NCI-H187 (cell line): ENCODE results near the gene PCDHB15.

ENCODE experiments used
- DNase-seq, 2 experiments: peaks; one replicate each; lab custom pipeline; 2025; lab: John Stamatoyannopoulos, UW

PCDHB15 gene

GRCh38 chr5:141250576-141250975 is 5.4 kb downstream of the PCDHB15 start:
- no peak for DNase-seq

GRCh38 chr5:141258464-141258863 is 13.3 kb downstream of the PCDHB15 start:
- DNase-seq, result no peak

GRCh38 chr5:141258948-141259347 is 13.8 kb downstream of the PCDHB15 start:
- no peak for DNase-seq

GRCh38 chr5:141260458-141261237 is 15.5 kb downstream of the PCDHB15 start:
- DNase-seq, result no peak

GRCh38 chr5:141261238-141261546 is 16.0 kb downstream of the PCDHB15 start:
- no peak for DNase-seq

GRCh38 chr5:141269195-141269594 is 24.0 kb downstream of the PCDHB15 start:
- no peak for DNase-seq

- DNase-seq, result no peak
Observed at GRCh38 chr5:141272906-141273305, 27.7 kb downstream of the PCDHB15 start.

GRCh38 chr5:141298376-141298775 is 53.2 kb downstream of the PCDHB15 start:
- no peak for DNase-seq
